ENCODE results near the gene TMEM238. TPM values are rescaled to one million over a fixed set of nuclear protein-coding genes. Genes with fewer than 3 reads are reported as not detected.

Gene TMEM238, protein sequence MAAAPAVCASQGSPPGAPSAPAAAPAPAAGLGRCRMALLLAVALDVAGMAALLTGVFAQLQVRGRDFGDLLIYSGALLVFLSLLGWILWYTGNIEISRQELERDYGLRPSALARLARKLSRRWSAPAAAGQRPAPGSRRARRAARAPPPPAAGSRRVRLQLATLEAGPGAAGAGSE
- total RNA-seq (10 to 100 TPM; 14.2 to 14.3 TPM), total RNA-seq (0.22 to 3.9 (median 1.4) reads per million in 172 experiments)
- polyA plus RNA-seq (2013, experiment 1 of 2) = 4.9 TPM
- polyA plus RNA-seq (2013, experiment 2 of 2) = 5.7 TPM

DNA sequence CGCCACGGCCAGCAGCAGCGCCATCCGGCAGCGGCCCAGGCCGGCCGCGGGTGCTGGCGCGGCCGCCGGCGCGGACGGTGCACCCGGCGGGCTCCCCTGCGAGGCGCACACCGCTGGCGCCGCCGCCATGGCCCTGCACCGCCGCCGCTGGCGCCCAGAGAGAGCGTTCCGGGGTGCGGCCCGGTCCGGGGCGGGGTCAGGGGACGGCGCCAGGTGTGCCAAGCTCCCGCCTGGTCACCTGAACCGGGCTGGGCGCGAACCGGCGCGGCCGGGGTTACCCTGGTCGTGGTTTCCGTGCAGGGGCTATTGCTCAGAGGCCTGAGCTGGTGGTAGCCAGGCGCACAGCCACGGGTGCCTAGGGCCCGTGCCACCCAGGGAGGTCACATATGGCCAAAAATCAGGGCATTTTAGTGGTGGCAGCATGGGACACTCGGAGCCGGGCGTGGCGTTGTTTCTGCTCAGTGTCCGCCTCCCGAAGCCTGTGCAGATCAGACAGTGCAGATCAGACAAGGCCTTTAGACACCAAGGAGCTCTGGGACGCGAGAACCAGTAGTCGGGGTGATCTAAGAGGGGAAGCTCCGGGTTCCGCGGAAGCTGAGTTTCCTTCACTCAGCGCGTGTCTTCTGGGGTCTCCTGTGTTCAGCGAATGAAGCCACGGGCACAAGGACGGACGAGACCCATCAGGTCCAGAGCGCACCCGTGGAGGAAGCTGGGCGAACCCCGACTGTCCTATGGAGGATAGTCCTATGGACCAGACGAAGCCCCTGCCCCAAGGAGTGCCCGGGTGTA, at the start of gene TMEM238:
Gene TMEM238, minus strand, starts transcription at position 162 of the 789 bp plus-strand sequence. Its CDS starts 33 bp downstream, at position 129.
- peak within 1 kb of the TSS; percentile 99 for H3K4me3 ChIP-seq (ENCODE audit: low read length)
- peak in 11 of 14 experiments; percentile 16 to 68 (median 45) for DNase-seq
- ChIA-PET POLR2A (interaction anchor here (0.8 to 5.4 kb wide), 16 partner anchors 15 to 270 kb away, joined by 3 to 45 read pairs (median 4); partner anchors contain the start of genes HSPBP1, KMT5C, PPP6R1 and SYT5), CTCF (interaction anchor here (0.6 to 2.7 kb wide), 11 partner anchors 22 to 299 kb away, joined by 3 to 31 read pairs (median 4); partner anchors contain the start of genes HSPBP1 and KMT5C)
- no peaks in the 10 kb centered on the region for H3K9me3 Mint-ChIP-seq
- H3K4me1 ChIP-seq (ENCODE audit: insufficient read depth, low read length) = peaks cover 59% of the 10 kb centered on the region
- no peak for TF ChIP-seq CTCF (IDR thresholded peaks at IDR 0.05)
- no peak for ATAC-seq (ENCODE audit: poor library complexity)
- no peaks in the 10 kb centered on the region for H3K27me3 ChIP-seq (ENCODE audit: control insufficient read depth in 1 of 2, insufficient read depth in 2 of 2, low read length in 2 of 2)
- H3K36me3 Mint-ChIP-seq (ENCODE audit: low read depth) = peaks cover 42% of the 10 kb centered on the region
- peaks cover 68% of the 10 kb centered on the region for H3K4me1 Mint-ChIP-seq (ENCODE audit: low read depth)
- intact Hi-C loops (cut with DNase I, micrococcal nuclease) = loop anchor here in 1 of 2 experiments (1.0 to 2.0 kb wide), 2 partner anchors 24 to 83 kb away; no protein-coding TSS in a partner anchor
- no peaks in the 10 kb centered on the region for H3K9me3 ChIP-seq (ENCODE audit: control insufficient read depth in 1 of 2, insufficient read depth in 1 of 2, low read length in 2 of 2)
- H3K27me3 Mint-ChIP-seq = no peaks in the 10 kb centered on the region
- H3K27ac Mint-ChIP-seq = peak within 1 kb of the TSS; percentile 97
- peak within 1 kb of the TSS; percentile 72 to 96 for H3K27ac ChIP-seq (ENCODE audit: low read depth in 1 of 2, low read length in 2 of 2)
- H3K36me3 ChIP-seq (ENCODE audit: insufficient read depth, low read length) = peaks cover 27% of the 10 kb centered on the region
- peak within 1 kb of the TSS; percentile 100 for H3K4me3 Mint-ChIP-seq

- Histone ChIP-seq H3K27ac (ENCODE audit: low read depth in 1 of 2, low read length in 2 of 2) (no peak overlapping the region), H3K36me3 (ENCODE audit: insufficient read depth, low read length) (no peaks in the 10 kb centered on the region), H3K4me1 (ENCODE audit: insufficient read depth, low read length) (no peaks in the 10 kb centered on the region), H3K4me3 (ENCODE audit: low read length) (no peak overlapping the region), H3K9me3 (ENCODE audit: control insufficient read depth in 1 of 2, insufficient read depth in 1 of 2, low read length in 2 of 2) (peaks cover 0 to 29% of the 10 kb centered on the region in 2 experiments), H3K27me3 (ENCODE audit: control insufficient read depth in 1 of 2, insufficient read depth in 2 of 2, low read length in 2 of 2) (peaks cover 50 to 77% of the 10 kb centered on the region in 2 experiments)
- H3K4me1 Mint-ChIP-seq (ENCODE audit: low read depth) = no peaks in the 10 kb centered on the region
- no peak for TF ChIP-seq CTCF (IDR thresholded peaks at IDR 0.05)
- ChIA-PET POLR2A (no interaction called here), CTCF (no interaction called here)
- H3K4me3 Mint-ChIP-seq = no peak overlapping the region
- DNase-seq = no peak
- H3K27me3 Mint-ChIP-seq = peaks cover 55% of the 10 kb centered on the region
- no peak for ATAC-seq (ENCODE audit: poor library complexity)
- no peak overlapping the region for H3K27ac Mint-ChIP-seq
- no peaks in the 10 kb centered on the region for H3K36me3 Mint-ChIP-seq (ENCODE audit: low read depth)
- H3K9me3 Mint-ChIP-seq = no peaks in the 10 kb centered on the region
- intact Hi-C loops (cut with DNase I, micrococcal nuclease) = no loop called here
These were observed 49.2 kb upstream of the TMEM238 start for GRCh38 chr19:55433292-55433691.

DNA sequence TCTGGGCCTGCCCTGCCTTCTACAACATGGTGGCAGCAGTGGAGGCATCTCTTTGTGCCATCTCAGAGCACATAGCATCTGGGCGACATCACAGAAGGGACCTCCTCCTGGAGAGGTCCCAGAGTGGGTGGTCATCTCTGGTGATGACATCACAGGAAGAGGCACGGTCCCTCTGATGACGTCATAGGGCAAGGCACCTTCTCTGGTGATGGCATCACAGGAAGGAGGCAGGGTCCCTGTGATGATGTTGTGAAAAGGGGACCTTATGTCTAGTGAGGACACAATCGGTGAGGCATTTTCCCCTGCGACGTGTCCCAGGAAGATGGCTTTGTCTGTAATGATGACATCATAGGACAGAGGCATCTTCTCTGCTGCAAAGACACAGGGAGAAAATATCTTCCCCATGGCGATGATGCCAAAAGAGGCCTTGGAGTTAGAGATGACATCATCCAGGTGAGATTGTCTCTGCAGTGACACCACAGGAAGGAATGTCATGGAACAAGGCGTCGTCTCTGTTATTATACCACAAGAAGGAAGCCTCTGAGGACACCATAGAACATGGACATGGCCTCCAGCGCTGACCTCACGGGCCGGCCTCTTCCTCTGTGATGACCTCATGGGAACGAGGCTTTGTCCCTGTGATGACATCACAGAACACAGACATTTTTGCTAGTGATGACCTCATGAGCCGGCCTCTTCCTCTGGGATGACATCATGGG, 48.3 kb upstream of the TMEM238 start:
- Histone ChIP-seq H3K4me1 (ENCODE audit: insufficient read depth, low read length) (no peaks in the 10 kb centered on the region), H3K36me3 (ENCODE audit: insufficient read depth, low read length) (no peaks in the 10 kb centered on the region), H3K27ac (ENCODE audit: low read depth in 1 of 2, low read length in 2 of 2) (no peak overlapping the region), H3K9me3 (ENCODE audit: control insufficient read depth in 1 of 2, insufficient read depth in 1 of 2, low read length in 2 of 2) (peaks cover 0 to 20% of the 10 kb centered on the region in 2 experiments), H3K27me3 (ENCODE audit: control insufficient read depth in 1 of 2, insufficient read depth in 2 of 2, low read length in 2 of 2) (peaks cover 47 to 68% of the 10 kb centered on the region in 2 experiments), H3K4me3 (ENCODE audit: low read length) (no peak overlapping the region)
- Mint-ChIP-seq H3K27me3 (peaks cover 50% of the 10 kb centered on the region), H3K4me3 (no peak overlapping the region), H3K27ac (no peak overlapping the region), H3K9me3 (no peaks in the 10 kb centered on the region), H3K4me1 (ENCODE audit: low read depth) (no peaks in the 10 kb centered on the region), H3K36me3 (ENCODE audit: low read depth) (no peaks in the 10 kb centered on the region)
- DNase-seq = no peak
- CTCF ChIA-PET = no interaction called here
- ATAC-seq (ENCODE audit: poor library complexity) = no peak
- intact Hi-C loops (cut with DNase I, micrococcal nuclease) = no loop called here
- no peak for TF ChIP-seq CTCF (IDR thresholded peaks at IDR 0.05)
- POLR2A ChIA-PET = no interaction called here

Measured in CD4-positive, alpha-beta T cell (primary cell).